HG02571 (cell line): ENCODE measurements around the gene ELOVL1.

ENCODE experiments used
- ATAC-seq: cut with Tn5 transposase; IDR thresholded peaks from one replicate; pipeline ENCODE4 v1.9.1; 2021; ENCODE audit warnings: mild to moderate bottlenecking, moderate library complexity; ENCODE audit not compliant: unreplicated experiment

ELOVL1 gene

DNA sequence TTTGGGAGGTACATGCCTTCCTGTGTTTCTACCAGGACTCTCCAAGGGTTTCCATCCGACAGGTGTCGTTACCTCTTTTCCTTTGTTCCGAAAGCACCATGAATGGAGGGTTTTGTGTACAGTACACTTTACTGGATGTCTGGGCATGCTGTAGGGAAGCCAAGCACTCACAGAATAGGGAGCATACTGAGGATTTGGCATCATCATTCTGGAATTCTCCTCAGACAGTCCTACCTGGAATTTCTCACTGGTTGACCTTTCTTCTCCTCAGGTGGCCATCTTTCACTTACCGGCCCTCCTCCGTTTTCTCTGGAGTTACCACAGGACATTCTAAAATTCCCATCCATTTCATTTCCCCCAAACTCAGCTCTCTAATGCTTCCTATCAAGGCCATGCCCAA is 36.1 kb downstream of the ELOVL1 start:
- ATAC-seq: no peak

DNA sequence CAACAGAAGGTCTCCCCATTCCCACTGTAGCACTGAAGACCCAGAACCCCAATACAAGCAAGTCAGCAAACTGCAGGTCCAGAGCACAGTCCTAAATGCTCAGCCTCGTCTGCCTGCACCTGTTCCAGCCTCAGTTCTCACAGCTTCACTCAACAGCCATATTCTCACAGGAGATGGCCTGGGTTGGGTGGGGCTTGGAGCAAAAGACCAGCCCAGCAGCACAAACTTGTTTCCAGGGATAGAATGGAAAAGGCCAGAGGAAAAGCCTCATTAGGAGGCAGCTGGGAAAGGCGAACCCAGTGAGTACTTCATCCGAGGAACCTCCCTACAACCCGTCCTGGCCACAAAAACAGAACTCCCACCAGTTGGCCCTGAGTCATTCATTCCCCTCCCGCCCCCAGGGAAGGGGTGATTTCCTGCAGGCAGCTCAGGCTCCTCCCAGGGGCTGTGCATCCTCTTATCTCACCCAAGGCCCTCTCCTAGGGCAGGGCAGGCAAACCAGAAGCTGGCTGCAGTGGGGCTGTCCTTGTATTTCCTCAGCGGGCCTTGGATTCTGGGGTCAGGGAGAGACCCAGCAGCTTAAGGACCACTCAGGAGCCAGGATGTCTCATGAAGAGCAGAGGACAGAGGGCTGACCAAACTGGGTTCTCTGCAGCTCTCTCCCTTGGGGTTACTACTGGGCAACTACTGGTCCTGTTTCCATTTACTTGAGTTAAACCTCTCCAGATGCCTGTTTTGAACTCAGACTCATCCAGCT is 37.6 kb downstream of the ELOVL1 start:
- no peak for ATAC-seq

DNA sequence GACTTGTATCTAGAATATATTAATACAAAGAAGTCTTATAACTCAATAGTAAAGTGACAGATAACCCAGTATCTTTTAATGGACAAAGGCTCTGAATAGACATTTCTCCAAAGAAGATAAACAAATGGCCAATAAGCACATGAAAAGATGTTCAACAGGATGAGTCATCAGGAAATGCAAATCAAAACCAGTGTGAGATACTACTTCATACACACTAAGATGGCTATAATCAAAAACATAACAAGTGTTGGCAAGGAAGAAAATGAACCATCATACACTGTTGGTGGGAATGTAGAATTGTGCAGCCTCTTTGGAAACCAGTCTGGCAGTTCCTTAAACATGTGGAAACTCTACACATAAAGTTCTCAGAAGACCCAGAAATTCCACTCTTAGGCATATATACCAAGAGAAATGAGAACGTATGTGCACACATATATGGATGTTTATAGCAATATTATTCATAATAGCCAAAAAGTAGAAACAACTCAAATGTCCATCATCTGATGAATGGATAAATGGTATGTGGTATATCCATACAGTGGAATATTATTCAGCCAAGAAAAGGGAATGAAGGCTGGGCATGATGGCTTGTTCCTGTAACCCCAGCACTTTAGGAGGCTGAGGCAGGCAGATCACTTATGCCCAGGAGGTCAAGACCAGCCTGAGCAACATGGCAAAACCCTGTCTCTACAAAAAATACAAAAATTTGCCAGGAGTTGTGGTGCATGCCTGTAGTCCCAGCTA is 40.1 kb downstream of the ELOVL1 start:
- ATAC-seq: no peak

DNA sequence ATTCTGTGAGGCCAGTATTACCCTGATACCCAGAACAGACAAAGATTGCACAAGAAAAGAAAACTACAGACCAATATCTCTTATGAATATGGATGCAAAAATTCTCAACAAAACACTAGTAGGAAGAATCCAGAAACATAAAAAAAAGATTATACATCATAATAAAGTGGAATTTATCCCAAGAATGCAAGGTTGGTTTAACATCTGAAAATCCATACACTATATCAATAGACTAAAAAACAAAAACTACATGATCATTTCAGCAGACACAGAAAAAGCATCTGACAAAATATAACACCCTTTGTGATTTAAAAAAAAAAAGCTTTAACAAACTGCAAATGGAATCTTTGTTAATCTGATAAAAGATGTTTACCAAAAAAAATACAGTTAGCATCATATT is 42.4 kb downstream of the ELOVL1 start:
- no peak for ATAC-seq

DNA sequence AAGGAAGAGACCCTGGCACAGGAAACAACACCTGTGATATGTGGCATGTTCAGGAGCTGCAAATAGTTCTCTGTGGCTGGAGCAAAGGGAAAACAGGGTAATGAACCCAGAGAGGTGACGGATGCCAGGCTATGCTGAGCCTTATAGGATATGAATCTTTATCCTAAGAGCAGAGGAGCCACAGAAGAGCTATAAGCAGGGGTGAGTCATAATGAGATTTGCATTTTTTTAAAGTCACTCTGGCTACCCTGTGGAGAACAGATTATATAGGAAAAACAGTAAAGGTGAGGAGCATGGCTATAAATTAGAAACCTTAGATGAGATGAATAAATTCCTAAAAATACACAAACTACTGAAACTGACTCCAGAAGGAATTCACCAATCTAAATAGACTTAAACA is 43.0 kb downstream of the ELOVL1 start:
- ATAC-seq: no peak

DNA sequence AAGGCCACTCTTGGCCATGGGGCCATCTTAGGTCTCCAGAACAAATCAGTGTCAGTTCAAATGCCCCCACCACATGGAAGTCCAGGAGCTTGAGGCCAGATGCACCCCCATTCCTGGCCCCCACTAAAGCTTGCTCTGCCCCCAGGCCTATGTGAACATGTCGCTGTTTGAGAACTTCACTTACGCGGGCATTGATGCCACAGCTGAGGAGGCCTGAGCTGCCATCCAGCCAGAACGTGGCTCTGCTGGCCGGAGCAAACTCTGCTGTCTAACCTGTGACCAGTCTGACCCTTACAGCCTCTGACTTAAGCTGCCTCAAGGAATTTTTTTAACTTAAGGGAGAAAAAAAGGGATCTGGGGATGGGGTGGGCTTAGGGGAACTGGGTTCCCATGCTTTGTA is 45.3 kb downstream of the ELOVL1 start:
- ATAC-seq: no peak

DNA sequence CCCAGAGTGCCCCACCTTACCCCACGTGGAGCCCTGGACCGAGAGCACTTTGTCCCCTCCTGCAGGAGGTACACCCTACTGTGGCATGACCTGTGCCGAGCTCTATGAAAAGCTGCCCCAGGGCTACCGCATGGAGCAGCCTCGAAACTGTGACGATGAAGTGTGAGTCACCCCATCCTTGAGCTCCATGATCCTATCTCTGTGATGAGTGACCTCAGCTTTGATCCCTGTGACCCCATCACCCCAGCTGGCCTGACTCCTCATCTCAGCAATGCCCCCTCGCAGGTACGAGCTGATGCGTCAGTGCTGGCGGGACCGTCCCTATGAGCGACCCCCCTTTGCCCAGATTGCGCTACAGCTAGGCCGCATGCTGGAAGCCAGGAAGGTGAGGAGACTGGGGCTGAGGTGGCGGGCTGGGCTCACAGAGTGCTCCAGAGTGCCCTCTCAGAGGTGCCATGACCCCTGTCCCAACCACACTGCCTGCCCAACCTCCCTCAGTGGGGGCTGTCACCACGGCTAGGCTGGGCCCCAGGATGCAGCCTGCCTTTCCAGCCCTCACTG is 46.4 kb downstream of the ELOVL1 start:
- no peak for ATAC-seq

DNA sequence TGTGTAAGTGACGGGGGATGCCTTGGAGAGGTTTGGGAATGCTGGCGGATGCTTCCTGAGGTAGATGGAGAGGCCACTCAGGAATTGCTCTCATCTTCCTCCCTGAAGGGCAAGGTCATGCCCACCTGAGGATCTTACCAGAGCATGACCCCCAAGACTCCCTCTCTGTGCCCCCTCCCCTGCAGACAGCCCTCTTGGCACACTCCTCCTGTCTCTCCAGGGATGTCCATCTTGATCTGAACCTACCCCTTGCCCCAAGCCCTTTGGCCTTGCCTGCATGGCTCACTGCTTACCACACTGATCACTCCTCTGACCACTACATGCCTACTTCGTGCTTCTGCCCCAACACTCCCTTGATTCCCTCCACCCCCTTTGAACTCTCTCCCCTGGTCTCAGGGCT is 48.0 kb downstream of the ELOVL1 start:
- ATAC-seq: no peak

DNA sequence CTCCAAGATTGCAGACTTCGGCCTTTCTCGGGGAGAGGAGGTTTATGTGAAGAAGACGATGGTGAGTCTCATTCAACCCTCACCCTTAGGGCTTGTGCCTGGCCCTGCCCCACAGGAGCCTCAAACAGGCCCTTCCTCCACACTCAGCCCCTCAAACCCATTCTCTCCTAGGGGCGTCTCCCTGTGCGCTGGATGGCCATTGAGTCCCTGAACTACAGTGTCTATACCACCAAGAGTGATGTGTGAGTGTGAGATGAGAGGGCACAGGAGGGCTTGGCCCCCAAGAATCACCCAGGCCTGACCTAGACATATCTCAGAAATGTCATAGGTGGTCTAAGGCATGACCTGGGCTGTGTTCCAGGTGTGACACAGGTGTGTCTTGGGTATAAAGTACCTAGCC is 48.5 kb downstream of the ELOVL1 start:
- ATAC-seq: no peak

DNA sequence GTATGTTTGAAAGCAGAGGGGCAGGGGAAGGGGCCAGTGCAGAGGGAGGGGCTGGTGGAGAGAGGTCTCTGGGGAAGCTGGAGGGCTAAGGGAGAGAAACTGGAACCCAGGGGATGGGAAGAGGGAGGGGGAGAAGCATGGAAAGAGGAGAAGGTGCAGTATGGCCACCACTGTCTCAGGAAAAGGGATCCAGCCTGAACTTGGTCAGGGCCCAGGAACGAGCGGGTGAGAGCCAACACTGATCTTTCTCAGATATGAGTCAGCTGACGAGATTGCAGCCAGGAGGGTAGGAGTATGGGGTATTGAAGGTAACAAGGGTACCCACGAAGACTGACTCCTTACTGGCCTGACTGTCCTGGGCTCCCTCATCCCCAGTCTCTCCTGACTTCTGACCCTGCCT is 49.0 kb downstream of the ELOVL1 start:
- no peak for ATAC-seq

DNA sequence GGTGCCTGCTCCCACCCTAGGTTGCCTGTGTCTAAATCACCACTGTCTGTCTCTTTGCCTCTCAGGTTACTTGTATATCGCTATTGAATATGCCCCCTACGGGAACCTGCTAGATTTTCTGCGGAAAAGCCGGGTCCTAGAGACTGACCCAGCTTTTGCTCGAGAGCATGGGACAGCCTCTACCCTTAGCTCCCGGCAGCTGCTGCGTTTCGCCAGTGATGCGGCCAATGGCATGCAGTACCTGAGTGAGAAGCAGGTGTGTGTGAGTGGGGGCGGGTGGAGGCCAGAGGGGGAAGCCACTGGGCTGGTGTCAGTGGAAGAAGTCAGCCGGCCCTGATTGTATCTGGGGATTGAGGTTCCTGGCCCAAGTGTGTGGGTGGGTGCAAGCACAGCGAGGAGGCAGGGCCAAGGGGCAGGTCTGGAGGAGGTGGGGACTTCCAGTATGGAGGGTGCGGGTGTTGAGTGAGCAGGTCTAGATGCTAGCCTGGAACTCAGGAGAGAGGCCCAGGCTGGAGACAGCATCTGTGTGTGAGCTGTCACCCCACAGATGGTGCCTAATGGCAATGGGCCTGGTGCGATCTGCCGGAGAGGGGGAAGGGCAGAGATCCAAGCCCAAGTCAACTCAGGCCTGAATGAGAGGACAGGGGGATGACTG is 49.9 kb downstream of the ELOVL1 start:
- ATAC-seq: no peak

DNA sequence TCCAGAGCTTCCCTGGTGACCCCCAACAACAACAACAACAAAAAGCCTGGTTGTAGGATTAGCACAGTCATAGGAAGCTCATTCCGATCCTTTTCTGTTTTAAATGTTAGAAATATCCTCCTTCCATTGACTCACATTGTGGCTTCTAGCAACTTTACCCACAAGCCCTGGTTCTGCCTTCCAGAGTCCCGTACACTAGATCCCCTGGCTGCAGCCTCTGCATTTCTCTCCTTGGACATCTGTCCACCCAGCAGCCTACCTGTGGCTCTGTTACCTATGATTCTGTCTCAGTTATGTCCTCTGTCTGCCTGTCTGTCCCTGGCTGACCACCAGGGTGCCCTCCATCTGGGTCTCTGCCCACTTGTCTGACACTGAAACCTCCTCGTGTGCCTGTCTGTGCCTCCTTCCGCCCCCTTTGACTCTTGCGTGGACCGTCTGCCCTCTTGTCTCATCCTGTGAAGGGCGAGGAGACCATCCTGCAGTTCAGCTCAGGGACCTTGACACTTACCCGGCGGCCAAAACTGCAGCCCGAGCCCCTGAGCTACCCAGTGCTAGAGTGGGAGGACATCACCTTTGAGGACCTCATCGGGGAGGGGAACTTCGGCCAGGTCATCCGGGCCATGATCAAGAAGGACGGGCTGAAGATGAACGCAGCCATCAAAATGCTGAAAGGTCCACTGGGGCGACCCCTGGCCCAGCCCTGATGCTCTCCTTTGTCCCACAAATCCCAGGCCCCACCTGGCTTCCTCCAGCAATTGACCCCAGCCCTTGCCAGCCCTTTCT is 50.9 kb downstream of the ELOVL1 start:
- ATAC-seq: no peak

DNA sequence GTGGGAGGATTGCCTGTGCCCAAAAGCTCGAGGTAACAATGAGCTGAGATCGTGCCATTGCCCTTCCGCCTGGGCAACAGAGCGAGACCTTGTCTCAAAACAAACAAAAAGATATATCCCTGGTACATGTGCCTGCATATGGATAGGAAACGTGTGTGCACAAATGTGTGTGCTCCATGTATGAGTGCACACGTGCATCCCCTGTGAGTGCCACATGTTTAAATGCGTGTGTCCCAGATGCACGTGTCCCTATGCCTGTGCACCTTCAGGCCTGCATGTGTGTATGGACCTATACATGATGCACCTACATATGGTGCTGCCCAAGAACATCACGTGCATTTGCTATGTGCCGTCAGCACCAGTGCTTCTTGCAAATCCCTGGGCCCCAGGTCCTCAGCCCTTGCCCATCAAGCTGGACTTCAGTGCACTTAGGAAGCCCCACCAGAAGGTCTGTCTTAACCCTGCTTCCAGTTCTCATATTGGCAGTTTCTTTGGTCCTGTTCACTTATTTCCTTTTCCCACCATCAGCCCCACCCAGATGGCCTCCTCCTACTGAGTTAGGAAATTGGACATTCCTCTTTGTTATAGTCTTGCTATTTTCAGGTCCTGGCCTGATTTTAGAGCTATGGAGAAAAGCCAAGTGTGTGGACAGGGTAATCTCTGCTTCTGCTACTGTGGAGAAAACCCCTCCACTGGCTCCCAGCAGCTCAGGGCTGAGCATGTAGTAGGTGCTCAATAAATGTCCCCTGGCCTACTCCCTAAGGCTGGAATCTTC is 51.7 kb downstream of the ELOVL1 start:
- no peak for ATAC-seq

DNA sequence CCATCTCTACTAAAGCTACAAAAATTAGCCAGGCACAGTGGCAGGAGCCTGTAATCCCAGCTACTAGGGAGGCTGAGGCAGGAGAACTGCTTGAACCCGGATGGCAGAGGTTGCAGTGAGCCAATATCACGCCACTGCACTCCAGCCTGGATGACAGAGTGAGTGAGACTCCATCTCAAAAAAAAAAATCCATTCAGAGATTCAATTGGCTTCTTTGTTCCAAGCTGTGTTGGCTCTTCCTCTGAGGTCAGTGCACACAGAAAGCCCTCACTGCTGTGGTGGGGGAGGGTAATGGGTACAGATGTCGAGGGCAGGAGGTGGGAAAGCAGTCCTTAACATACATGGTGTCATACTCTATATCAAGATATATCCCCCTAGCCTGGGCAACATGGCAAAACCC is 52.3 kb downstream of the ELOVL1 start:
- no peak for ATAC-seq

DNA sequence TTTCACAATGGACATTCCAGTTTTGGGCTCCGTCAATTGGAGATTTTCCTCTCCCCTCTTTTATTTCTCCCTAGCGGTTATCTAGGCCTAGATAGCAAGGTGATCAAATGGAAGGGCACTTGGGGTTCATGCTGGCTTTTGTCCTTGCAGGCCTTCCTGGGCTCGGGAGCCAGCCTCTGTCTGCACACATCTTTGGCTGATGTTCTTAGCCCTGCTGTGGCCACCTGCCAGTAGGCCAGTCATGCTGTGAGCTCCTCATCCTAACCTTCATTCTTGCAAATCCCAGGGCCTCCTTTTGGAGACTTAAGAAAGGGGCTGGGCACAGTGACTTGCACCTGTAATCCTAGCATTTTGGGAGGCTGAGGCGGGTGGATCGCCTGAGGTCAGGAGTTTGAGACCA is 53.6 kb downstream of the ELOVL1 start:
- ATAC-seq: no peak

DNA sequence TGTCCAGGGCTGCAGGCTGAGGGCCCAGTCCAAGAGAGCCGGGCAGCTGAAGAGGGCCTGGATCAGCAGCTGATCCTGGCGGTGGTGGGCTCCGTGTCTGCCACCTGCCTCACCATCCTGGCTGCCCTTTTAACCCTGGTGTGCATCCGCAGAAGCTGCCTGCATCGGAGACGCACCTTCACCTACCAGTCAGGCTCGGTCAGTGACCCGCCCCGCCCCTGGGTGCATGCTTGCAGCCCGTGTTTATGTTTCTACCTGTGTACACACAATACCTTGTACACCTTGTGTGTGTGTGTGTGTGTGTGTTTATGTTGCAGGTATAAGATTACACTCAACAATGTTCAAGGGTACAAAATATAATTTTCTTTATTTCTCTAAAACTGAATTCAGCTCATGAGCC is 54.0 kb downstream of the ELOVL1 start:
- no peak for ATAC-seq
